Sigmoid colon (tissue), 3 donors: ENCODE data around the gene FBXW2.

Experiments used
- POLR2A ChIP-seq, 2 donors: fragments of 450-650 bp; IDR thresholded peaks; one replicate each; pipeline ENCODE4 v1.6.1; 2016; ENCODE audit warnings: antibody characterized with exemption in 2 of 2, mild to moderate bottlenecking in 2 of 2, moderate library complexity in 2 of 2
- TF ChIP-seq, protein P1 (sequence below), 4 experiments: fragments of 450-650 bp in 3 of 4; fragments of 200-600 bp in 1 of 4; IDR thresholded peaks; one replicate each; pipeline ENCODE4 v1.5.1; 2016 to 2019; ENCODE audit warnings: antibody characterized with exemption in 4 of 4, mild to moderate bottlenecking in 3 of 4, moderate library complexity in 2 of 4

DNA sequence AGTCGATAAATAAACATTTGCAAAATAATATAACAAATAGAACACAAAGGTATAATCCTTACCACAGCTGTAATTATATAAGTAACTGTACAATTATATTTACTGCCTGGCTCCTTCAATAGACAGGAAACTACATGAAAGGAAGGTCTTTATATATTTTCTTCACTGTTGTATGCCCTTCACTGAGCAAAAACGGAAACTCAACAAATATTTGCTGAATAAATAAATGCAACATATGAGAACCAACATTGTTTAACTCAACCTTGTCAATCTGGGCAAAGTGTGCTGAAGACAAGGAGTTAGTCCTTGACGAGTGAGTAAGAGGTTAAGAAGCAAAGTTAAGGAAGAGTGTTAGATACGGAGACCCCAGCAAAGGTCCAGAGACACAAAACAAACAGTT lies 26.9 kb upstream of the FBXW2 start:
- TF ChIP-seq, protein P1, sequence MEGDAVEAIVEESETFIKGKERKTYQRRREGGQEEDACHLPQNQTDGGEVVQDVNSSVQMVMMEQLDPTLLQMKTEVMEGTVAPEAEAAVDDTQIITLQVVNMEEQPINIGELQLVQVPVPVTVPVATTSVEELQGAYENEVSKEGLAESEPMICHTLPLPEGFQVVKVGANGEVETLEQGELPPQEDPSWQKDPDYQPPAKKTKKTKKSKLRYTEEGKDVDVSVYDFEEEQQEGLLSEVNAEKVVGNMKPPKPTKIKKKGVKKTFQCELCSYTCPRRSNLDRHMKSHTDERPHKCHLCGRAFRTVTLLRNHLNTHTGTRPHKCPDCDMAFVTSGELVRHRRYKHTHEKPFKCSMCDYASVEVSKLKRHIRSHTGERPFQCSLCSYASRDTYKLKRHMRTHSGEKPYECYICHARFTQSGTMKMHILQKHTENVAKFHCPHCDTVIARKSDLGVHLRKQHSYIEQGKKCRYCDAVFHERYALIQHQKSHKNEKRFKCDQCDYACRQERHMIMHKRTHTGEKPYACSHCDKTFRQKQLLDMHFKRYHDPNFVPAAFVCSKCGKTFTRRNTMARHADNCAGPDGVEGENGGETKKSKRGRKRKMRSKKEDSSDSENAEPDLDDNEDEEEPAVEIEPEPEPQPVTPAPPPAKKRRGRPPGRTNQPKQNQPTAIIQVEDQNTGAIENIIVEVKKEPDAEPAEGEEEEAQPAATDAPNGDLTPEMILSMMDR (IDR thresholded peaks at IDR 0.05), result no peak
- TF ChIP-seq POLR2A (IDR thresholded peaks at IDR 0.05), result no peak
